ENCODE data around the gene GKN2. TPM values are rescaled to one million over a fixed set of nuclear protein-coding genes. Genes with fewer than 3 reads are reported as not detected.

Gene GKN2
- total and polyA plus RNA-seq, 9 of the 15 experiments (the other 6 are each of a cell fraction or from before 2014, with no cell fraction given) = not detected

GRCh38 chr2:68913359-68913758 lies 39.3 kb downstream of the GKN2 start (continued):
- no peak for TF ChIP-seq NONO (IDR thresholded peaks at IDR 0.05; ENCODE audit: low read depth in 2 of 2, low read length in 1 of 2)
- peak; percentile 48; the same call in 1 of the 2 replicates for TF ChIP-seq TAL1 (IDR thresholded peaks at IDR 0.05)
- no peak for TF ChIP-seq BCL6 (CRISPR knock-in tag; IDR thresholded peaks at IDR 0.05)
- TF ChIP-seq ZFP36 (IDR thresholded peaks at IDR 0.05; ENCODE audit: low read depth, low read length, partially characterized antibody) = no peak
- TF ChIP-seq MAFG (tag; conservative IDR thresholded peaks at IDR 0.05) = no peak
- no peak for TF ChIP-seq OTX1 (CRISPR knock-in tag; IDR thresholded peaks at IDR 0.05)
- no peak for TF ChIP-seq EWSR1 (IDR thresholded peaks at IDR 0.05; ENCODE audit: borderline replicate concordance, low read depth, partially characterized antibody)
- 0 out of 2 replicates have a peak, but pooled peaks have one; percentile 12 for TF ChIP-seq DPF2 (IDR thresholded peaks at IDR 0.05)
- TF ChIP-seq TCF3 (CRISPR knock-in tag; IDR thresholded peaks at IDR 0.05) = peak; percentile 46
- no peak for TF ChIP-seq UBTF (IDR thresholded peaks at IDR 0.05; ENCODE audit: borderline replicate concordance in 1 of 2, low read depth in 2 of 2, low read length in 2 of 2)
- TF ChIP-seq ID3 (CRISPR knock-in tag; IDR thresholded peaks at IDR 0.05) = no peak
- TF ChIP-seq ID3 (tag; IDR thresholded peaks at IDR 0.05) = no peak
- no peak for TF ChIP-seq AFF4 (CRISPR knock-in tag; IDR thresholded peaks at IDR 0.05)
- no peak for TF ChIP-seq BRF2 (IDR thresholded peaks at IDR 0.05; ENCODE audit: borderline replicate concordance, insufficient read depth, insufficient read length)
- TF ChIP-seq ZNF449 (CRISPR knock-in tag; IDR thresholded peaks at IDR 0.05) = no peak
- TF ChIP-seq ZSCAN32 (CRISPR knock-in tag; IDR thresholded peaks at IDR 0.05) = no peak
- TF ChIP-seq RBM25 (IDR thresholded peaks at IDR 0.05; ENCODE audit: low read depth, low read length, severe bottlenecking) = no peak
- peak; percentile 55 for TF ChIP-seq CBFA2T2 (conservative IDR thresholded peaks at IDR 0.05)
- TF ChIP-seq ZNF589 (CRISPR knock-in tag; IDR thresholded peaks at IDR 0.05; ENCODE audit: low read depth) = no peak
- TF ChIP-seq ZNF347 (CRISPR knock-in tag; IDR thresholded peaks at IDR 0.05; ENCODE audit: low read depth) = no peak
- TF ChIP-seq ZNF124 (CRISPR knock-in tag; IDR thresholded peaks at IDR 0.05) = no peak

Measured in K562 (cell line).